Peyer's patch (tissue), 4 donors: ENCODE measurements around the gene BRAF.

Experiments
- POLR2A ChIP-seq, 2 donors: fragments of 450-650 bp; IDR thresholded peaks; one replicate each; pipeline ENCODE4 v1.5.1; 2017; ENCODE audit warnings: antibody characterized with exemption in 2 of 2, mild to moderate bottlenecking in 2 of 2, moderate library complexity in 2 of 2
- TF ChIP-seq, protein P1 (sequence below), 6 experiments: fragments of 450-650 bp in 4 of 6; fragments of 200-600 bp in 2 of 6; sonication (generic) in 1 of 6; IDR thresholded peaks; one replicate each; pipeline ENCODE4 v1.5.1; 2017 to 2019; ENCODE audit warnings: antibody characterized with exemption in 6 of 6, mild to moderate bottlenecking in 3 of 6, moderate library complexity in 1 of 6

DNA sequence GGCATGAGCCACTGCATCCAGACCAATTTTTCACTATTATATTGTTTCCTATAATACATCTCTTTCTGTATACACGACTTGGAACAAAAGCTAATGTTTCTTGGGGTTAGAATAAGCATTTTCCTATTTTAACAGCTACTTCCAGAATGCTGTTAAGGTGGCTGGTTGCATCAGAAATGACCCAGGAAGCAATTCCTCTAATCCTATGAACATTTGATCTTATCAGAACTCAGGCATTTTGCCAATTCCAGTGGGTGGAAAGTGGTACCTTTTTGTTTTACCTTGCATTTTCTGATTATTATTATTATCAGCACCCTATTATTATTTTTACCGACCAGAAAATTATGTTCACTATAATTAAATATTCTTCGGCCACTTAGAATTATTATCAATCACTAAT, 154.9 kb downstream of the BRAF start:
- TF ChIP-seq, protein P1, sequence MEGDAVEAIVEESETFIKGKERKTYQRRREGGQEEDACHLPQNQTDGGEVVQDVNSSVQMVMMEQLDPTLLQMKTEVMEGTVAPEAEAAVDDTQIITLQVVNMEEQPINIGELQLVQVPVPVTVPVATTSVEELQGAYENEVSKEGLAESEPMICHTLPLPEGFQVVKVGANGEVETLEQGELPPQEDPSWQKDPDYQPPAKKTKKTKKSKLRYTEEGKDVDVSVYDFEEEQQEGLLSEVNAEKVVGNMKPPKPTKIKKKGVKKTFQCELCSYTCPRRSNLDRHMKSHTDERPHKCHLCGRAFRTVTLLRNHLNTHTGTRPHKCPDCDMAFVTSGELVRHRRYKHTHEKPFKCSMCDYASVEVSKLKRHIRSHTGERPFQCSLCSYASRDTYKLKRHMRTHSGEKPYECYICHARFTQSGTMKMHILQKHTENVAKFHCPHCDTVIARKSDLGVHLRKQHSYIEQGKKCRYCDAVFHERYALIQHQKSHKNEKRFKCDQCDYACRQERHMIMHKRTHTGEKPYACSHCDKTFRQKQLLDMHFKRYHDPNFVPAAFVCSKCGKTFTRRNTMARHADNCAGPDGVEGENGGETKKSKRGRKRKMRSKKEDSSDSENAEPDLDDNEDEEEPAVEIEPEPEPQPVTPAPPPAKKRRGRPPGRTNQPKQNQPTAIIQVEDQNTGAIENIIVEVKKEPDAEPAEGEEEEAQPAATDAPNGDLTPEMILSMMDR (IDR thresholded peaks at IDR 0.05), result no peak
- no peak for TF ChIP-seq POLR2A (IDR thresholded peaks at IDR 0.05)
